ENCODE data around the gene MARCHF2.

- TF ChIP-seq CEBPB (IDR thresholded peaks at IDR 0.05) = no peak
- TF ChIP-seq NFIC (IDR thresholded peaks at IDR 0.05) = no peak
- no peak for TF ChIP-seq TCF12 (IDR thresholded peaks at IDR 0.05; ENCODE audit: low read depth)
- TF ChIP-seq EP300 (IDR thresholded peaks at IDR 0.05; ENCODE audit: borderline replicate concordance) = no peak
Measured at GRCh38 chr19:8396185-8396562, 16.9 kb upstream of the MARCHF2 start.

Data from Ishikawa (cell line).